ENCODE data around the gene PRKAG2.

Gene PRKAG2

DNA sequence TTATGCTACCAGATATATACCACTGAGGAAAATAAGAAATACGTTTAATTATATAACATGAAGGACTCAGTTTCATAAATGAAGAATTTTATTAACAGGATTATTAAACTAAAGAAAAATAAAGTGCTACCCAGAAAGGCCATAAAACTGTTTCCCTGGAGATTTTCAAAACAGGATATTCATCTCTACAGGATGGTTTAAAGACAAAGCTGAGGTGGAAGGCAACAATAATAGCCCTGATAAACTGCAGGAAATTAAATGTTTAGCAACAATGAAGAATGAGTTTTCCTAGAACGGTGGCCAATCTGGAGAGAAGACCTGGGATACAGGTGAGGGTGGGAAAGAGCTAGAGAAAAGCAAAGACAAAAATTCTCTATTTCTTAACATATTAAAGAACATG is 369.1 kb downstream of the PRKAG2 start:
- no peak for TF ChIP-seq CTCF (IDR thresholded peaks at IDR 0.05; ENCODE audit: insufficient read depth, missing control alignments)
- no peak for FAIRE-seq
- DNase-seq (ENCODE audit: insufficient read length, low spot score) = no peak

GRCh38 chr7:151506901-151507382 is 370.0 kb downstream of the PRKAG2 start:
- DNase-seq (ENCODE audit: insufficient read length, low spot score) (no peak), FAIRE-seq (no peak)
- peak; percentile 20 for TF ChIP-seq CTCF (IDR thresholded peaks at IDR 0.05; ENCODE audit: insufficient read depth, missing control alignments)

All from D721Med (cell line).